ENCODE measurements around the gene FOXL3. TPM values are rescaled to one million over a fixed set of nuclear protein-coding genes. Genes with fewer than 3 reads are reported as not detected.
A peak's percentile ranks its signal among the peaks of the same experiment; 100 is the strongest.

Gene FOXL3
- total RNA-seq, 6 experiments from 2014 or later, result not detected

GRCh38 chr7:244974-245373, 45.0 kb upstream of the FOXL3 start:
- DNase-seq (peak in 1 of 3 donors; percentile 61), ATAC-seq (peak; percentile 2 to 75 (median 42))
- WGBS (ENCODE audit: insufficient coverage, low coverage, low lambda C conversion rate, missing lambda C conversion rate), result 78% methylated on average over 4 of the region's 22 CpGs
- TF ChIP-seq POLR2A (IDR thresholded peaks at IDR 0.05), result no peak
- TF ChIP-seq CTCF (IDR thresholded peaks at IDR 0.05), result no peak
- intact Hi-C loops (cut with DNase I), result no loop called here
- H3K27me3 ChIP-seq, result no peaks in the 10 kb centered on the region
- H3K9me3 ChIP-seq, result no peaks in the 10 kb centered on the region
- H3K27ac ChIP-seq, result peak overlapping the region in 1 of 3 donors; percentile 65
- no peak overlapping the region for H3K4me3 ChIP-seq
- peaks cover 0 to 19% (median 2%) of the 10 kb centered on the region in 4 donors for H3K4me1 ChIP-seq
- peaks cover 0 to 37% (median 13%) of the 10 kb centered on the region in 4 donors for H3K36me3 ChIP-seq

- ATAC-seq, result peak; percentile 2 to 66 (median 46)
- no peak overlapping the region for H3K4me3 ChIP-seq
- H3K27ac ChIP-seq, result peak overlapping the region in 1 of 3 donors; percentile 65
- H3K4me1 ChIP-seq, result peaks cover 0 to 16% (median 1%) of the 10 kb centered on the region in 4 donors
- no peak for TF ChIP-seq CTCF (IDR thresholded peaks at IDR 0.05)
- no peak for TF ChIP-seq POLR2A (IDR thresholded peaks at IDR 0.05)
- no peak for DNase-seq
- peaks cover 0 to 44% (median 18%) of the 10 kb centered on the region in 4 donors for H3K36me3 ChIP-seq
- H3K27me3 ChIP-seq, result no peaks in the 10 kb centered on the region
- 58% methylated on average over 2 of the region's 36 CpGs for WGBS (ENCODE audit: insufficient coverage, low coverage, low lambda C conversion rate, missing lambda C conversion rate)
- intact Hi-C loops (cut with DNase I), result no loop called here
- no peaks in the 10 kb centered on the region for H3K9me3 ChIP-seq
These were observed 44.2 kb upstream of the FOXL3 start for GRCh38 chr7:245574-246295.

- peaks cover 0 to 49% (median 21%) of the 10 kb centered on the region in 4 donors for H3K36me3 ChIP-seq
- intact Hi-C loops (cut with DNase I), result no loop called here
- peaks cover 0 to 11% (median 0%) of the 10 kb centered on the region in 4 donors for H3K4me1 ChIP-seq
- no peak for TF ChIP-seq POLR2A (IDR thresholded peaks at IDR 0.05)
- H3K4me3 ChIP-seq, result no peak overlapping the region
- WGBS (ENCODE audit: insufficient coverage, low coverage, low lambda C conversion rate, missing lambda C conversion rate), result 86% methylated on average over 16 of the region's 22 CpGs
- no peak overlapping the region for H3K27ac ChIP-seq
- no peaks in the 10 kb centered on the region for H3K9me3 ChIP-seq
- DNase-seq (no peak), ATAC-seq (no peak)
- H3K27me3 ChIP-seq, result no peaks in the 10 kb centered on the region
These were observed 43.5 kb upstream of the FOXL3 start for GRCh38 chr7:246451-246850.

- intact Hi-C loops (cut with DNase I), result no loop called here
- no peak for DNase-seq
- no peaks in the 10 kb centered on the region for H3K27me3 ChIP-seq
- H3K4me1 ChIP-seq, result peaks cover 0 to 11% (median 0%) of the 10 kb centered on the region in 4 donors
- no peaks in the 10 kb centered on the region for H3K9me3 ChIP-seq
- peaks cover 0 to 56% (median 25%) of the 10 kb centered on the region in 4 donors for H3K36me3 ChIP-seq
- ATAC-seq, result no peak
- no CpG with 5 or more reads among the region's 12 CpGs for WGBS (ENCODE audit: insufficient coverage, low coverage, low lambda C conversion rate, missing lambda C conversion rate)
- TF ChIP-seq POLR2A (IDR thresholded peaks at IDR 0.05), result no peak
- no peak for TF ChIP-seq CTCF (IDR thresholded peaks at IDR 0.05)
- no peak overlapping the region for H3K27ac ChIP-seq
- no peak overlapping the region for H3K4me3 ChIP-seq
These were observed 42.8 kb upstream of the FOXL3 start for GRCh38 chr7:247181-247580.

- no peak for TF ChIP-seq POLR2A (IDR thresholded peaks at IDR 0.05)
- TF ChIP-seq CTCF (IDR thresholded peaks at IDR 0.05), result no peak
- 91% methylated on average over 6 of the region's 16 CpGs for WGBS (ENCODE audit: insufficient coverage, low coverage, low lambda C conversion rate, missing lambda C conversion rate)
- Histone ChIP-seq H3K36me3 (peaks cover 0 to 61% (median 27%) of the 10 kb centered on the region in 4 donors), H3K27me3 (no peaks in the 10 kb centered on the region), H3K4me3 (no peak overlapping the region), H3K4me1 (peaks cover 0 to 11% (median 0%) of the 10 kb centered on the region in 4 donors), H3K9me3 (no peaks in the 10 kb centered on the region), H3K27ac (no peak overlapping the region)
- intact Hi-C loops (cut with DNase I), result no loop called here
- ATAC-seq (no peak), DNase-seq (no peak)
These were observed 42.3 kb upstream of the FOXL3 start for GRCh38 chr7:247636-248035.

All from right lobe of liver (tissue), 6 donors.